Stimulated activated CD8-positive, alpha-beta memory T cell treated with anti-CD3 and anti-CD28 coated beads, Interleukin-15, amount 100 ng/mL, for 24 hours (primary cell): ENCODE data around the gene TRANK1.
"Not testable (repeated sequence)": the region's sequence is repeated elsewhere in the genome, so short reads cannot be mapped to it uniquely, and the experiment has no call there.

Experiments
- DNase-seq: peaks from one replicate; pipeline ENCODE4 v3.0.0-alpha.2; 2020; ENCODE audit warnings: low read depth

The TRANK1 gene

DNA sequence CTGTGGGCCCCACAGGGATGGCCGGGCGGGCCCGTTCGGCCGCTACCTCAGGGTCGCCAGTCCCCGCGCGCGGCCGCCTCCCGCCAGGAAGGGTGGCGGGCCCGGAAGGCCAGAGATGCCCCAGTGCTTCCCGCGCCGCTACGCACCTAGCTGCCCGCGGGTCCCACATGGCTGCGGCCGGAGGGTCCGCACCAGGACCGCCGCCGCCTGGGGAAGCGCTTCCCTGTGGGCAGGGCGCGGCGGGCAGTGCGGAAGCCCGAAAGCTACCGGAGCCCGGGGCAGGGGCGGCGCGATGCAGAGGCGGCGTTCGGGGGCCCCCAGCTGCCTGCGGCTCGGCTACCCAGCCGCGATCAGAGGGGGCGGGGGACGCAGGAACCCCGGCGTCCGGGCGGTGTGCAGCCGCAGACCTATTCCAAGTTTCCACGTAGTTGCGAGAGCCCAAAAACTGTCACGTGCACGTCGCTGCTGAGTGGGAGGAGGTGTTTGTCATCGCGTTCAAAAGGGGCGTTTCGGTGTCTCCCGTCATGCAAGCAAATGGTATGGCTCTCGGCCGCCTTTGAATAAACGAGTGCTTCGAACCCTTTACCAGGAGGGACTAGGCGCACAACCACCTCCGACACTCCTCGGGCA is at the start of gene TRANK1:
Gene TRANK1, minus strand, starts transcription at position 414 of the 630 bp plus-strand sequence. Its CDS starts 245 bp downstream, at position 169.
- DNase-seq: peak; percentile 51

DNA sequence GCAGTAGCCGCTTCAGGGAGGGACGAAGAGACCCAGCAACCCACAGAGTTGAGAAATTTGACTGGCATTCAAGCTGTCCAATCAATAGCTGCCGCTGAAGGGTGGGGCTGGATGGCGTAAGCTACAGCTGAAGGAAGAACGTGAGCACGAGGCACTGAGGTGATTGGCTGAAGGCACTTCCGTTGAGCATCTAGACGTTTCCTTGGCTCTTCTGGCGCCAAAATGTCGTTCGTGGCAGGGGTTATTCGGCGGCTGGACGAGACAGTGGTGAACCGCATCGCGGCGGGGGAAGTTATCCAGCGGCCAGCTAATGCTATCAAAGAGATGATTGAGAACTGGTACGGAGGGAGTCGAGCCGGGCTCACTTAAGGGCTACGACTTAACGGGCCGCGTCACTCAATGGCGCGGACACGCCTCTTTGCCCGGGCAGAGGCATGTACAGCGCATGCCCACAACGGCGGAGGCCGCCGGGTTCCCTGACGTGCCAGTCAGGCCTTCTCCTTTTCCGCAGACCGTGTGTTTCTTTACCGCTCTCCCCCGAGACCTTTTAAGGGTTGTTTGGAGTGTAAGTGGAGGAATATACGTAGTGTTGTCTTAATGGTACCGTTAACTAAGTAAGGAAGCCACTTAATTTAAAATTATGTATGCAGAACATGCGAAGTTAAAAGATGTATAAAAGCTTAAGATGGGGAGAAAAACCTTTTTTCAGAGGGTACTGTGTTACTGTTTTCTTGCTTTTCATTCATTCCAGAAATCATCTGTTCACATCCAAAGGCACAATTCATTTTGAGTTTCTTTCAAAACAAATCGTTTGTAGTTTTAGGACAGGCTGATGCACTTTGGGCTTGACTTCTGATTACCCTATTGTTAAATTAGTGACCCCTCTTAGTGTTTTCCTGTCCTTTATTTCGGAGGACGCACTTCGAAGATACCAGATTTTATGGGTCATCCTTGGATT is 48.8 kb upstream of the TRANK1 start, which contains the start of gene MLH1:
Gene MLH1, plus strand, starts transcription at position 193 of the 958 bp plus-strand sequence. Its CDS starts 30 bp downstream, at position 223.
- DNase-seq: peak; percentile 84

DNA sequence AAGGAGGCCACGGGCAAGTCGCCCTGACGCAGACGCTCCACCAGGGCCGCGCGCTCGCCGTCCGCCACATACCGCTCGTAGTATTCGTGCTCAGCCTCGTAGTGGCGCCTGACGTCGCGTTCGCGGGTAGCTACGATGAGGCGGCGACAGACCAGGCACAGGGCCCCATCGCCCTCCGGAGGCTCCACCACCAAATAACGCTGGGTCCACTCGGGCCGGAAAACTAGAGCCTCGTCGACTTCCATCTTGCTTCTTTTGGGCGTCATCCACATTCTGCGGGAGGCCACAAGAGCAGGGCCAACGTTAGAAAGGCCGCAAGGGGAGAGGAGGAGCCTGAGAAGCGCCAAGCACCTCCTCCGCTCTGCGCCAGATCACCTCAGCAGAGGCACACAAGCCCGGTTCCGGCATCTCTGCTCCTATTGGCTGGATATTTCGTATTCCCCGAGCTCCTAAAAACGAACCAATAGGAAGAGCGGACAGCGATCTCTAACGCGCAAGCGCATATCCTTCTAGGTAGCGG is 48.0 kb upstream of the TRANK1 start, which contains the start of gene EPM2AIP1:
Gene EPM2AIP1, minus strand, starts transcription at position 326 of the 520 bp plus-strand sequence. Its CDS starts 54 bp downstream, at position 272.
- no peak for DNase-seq

DNA sequence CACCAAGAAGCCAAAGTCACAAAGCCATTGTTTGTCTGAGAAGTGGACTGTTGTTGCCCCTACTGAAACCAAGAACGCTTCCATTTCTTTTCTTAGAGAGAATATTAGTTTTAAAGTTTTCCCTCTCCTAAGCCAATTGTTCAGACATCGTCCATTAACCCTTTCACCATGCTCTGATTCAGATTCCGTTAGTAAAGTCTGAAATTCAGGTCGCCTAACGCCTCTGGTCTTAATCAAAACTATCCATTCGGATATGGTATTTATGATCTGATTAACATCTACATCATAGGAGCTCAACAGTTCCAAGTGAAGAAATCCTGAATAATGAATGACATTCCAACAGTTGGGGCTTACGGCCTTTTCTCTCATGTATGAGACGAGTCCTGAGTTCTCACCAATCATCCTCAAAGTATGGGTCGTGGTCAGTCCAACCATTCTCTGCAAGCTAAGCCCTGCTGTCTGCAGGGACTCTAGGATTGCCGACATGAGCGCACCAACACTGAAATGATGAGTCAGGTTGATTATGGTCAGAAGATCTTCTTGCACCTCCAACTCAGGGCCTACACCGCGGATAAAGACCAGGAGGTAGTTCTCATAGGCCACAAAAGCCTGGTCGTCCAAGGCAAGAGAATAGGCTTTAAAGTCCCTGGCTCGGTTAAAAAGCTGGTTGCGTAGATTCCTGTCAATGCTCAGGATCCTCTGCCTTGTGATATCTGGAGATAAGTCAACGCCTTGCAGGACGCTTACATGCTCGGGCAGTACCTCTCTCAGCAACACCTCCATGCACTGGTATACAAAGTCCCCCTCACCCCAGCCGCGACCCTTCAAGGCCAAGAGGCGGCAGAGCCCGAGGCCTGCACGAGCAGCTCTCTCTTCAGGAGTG is 47.3 kb upstream of the TRANK1 start:
- DNase-seq: no peak

DNA sequence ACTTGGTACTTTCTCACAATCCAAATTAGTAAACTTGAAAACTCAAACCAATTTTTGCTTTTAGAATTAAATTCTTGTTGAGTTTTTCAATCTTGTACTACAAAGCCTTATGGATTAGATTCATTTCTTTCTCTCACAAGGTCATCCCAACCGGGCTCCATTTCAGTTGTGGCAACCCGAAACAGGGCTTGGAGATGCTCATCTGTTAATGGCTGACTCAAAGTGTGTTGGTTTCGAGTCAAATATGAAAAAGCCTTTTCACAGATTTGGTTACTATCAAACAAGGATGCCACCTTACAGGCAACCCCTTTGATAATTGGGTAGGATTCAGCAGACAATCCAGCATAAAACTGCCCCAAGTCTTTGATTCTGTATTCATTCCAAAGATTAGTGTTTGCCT is 46.3 kb upstream of the TRANK1 start:
- no peak for DNase-seq

DNA sequence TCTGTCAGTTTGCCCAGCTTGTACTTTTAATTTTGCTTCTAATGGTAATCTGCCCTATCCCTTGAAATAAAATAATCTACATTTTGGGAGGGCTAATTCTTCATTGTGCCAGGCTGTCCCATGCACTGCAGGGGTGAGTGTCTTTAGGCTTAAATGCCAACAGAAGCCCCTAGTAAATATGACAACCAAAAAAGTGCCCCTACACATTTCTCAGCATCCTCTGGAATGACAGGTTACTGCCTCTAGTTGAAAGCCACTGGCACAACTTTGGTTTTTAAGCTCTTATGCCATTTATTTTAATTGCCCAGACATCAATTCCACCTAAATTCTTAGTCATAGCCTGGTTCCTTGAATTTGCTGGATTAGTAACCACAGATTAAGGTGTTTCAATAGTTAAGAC is 44.7 kb upstream of the TRANK1 start:
- no peak for DNase-seq

DNA sequence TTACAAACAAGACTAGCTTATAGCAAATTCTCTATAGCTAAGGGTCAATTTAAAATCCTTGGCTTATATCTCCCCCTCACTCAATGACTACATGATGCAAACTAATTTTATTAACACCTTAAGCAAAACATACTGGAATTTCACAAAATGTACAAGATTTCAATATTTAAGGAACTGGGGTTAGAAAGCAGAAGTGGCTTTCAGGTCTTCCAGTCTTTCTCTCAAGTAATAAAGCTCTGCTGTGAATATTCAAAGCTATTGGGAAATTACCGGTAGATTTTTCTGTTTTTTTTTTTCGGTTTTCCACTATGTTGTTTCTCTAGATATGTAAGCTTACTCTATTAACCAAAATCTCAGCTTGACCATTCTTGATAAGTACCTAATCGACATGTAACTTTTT is 44.2 kb upstream of the TRANK1 start:
- no peak for DNase-seq

DNA sequence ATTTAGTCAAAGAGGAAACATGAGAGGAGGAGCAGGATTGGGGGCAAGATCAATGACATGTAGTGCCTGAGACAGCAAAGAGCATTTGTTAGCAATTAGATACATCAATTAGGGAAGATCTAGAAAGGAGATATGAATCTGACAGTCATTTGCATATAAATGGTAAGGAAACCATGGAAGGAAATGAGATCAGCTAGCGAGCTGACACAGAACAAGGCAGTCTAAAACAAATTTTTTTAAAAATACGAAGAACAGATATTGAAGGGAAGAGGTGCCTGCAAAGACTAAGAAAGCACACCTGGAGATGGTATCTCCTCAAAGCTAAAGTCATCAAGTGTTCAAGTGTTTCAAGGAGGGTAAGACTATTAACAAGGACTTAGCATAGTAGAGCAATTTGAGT is 43.5 kb upstream of the TRANK1 start:
- DNase-seq: no peak

DNA sequence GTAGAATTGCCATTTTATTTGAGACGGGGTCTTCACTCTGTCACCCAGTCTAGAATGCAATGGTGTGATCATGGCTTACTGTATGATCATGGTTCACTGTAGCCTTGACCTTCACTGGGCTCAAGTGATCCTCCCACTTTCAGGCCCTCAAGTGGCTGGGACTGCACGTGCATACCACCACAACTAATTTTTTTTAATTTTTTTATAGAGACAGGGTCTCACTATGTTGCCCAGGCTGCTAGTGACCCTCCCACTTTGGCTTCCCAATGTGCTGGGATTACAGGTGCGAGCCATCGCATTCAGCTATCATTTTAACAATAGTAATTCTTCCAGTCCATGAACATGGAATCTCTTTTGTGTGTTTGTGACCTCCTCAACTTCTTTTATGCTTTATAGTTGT is 36.2 kb upstream of the TRANK1 start:
- DNase-seq: no peak

DNA sequence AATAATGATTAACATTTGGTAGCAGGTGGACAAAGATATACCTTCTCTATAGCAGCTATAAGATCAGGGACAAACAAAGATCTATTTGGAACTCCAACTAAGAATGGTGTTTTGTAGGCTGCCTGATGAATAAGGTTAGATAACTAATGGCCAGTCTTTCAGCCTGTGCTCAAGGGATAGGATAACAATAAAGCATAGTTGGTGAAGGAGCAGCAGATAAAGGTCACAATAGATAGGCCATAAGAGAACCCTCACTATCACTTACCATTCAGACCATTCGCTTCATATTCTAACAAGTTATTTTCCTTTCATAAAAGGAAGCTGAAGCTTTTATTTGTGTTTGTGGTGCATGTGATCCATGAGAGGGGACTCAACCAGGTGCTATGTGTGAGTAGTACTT is 28.3 kb upstream of the TRANK1 start:
- no peak for DNase-seq

DNA sequence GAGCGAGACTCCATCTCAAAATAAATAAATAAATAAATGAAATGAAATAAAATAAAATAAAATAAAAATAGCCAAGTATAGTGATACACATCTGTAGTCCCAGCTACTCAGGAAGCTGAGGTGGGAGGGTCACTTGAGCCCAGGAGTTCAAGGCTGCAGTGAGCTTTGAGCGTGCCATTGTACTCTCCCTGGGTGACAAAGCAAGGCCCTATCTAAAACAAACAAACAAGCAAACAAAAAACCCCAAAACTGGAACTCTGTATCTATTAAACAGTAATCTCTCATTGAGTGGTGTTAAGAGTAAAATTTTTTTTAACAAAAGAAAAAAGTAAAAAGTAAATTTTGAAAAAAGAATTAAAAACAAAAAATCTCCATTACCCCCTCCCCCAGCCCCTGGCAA is 27.3 kb upstream of the TRANK1 start:
- DNase-seq: no peak

DNA sequence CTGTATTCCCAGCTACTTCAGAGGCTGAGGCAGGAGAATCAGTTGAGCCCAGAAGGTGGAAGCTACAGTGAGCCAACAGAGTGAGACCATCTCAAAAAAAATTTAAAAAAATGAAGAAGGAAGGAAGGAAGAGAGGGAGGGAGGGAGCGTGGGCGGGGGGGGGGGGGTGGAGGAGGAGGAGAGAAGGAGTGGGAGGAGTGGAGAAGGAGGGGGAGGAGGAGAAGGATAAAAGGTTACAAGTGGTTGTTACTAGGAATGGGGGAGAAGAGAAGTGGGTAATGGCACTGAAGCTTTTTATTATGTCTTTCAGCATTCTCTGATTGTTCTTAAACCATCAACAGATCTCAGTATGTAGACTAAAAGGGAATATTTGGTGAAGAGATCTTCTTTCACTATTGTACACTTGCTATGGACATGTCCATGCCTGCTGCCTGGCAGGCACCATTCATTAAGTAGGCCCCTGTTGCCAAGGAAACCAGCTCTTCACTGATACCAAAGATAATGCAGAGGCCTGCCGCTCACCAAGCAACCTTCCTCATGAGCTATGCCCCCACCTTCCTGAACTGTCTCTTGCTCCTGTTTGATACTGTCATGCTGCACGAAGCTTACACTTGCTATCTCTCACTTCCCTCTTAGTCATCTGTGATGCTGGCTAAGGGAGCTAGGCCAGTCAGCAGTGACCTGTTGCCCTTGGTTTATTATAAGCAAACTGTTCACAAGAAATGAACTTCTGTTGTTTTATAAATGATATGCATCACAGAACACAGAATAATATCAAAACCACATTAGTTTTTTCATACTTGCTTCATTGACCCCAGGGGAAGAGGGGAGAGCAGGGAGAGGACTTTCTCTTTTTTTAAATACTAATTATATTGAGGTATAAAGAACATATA is 24.9 kb upstream of the TRANK1 start:
- DNase-seq: no peak

DNA sequence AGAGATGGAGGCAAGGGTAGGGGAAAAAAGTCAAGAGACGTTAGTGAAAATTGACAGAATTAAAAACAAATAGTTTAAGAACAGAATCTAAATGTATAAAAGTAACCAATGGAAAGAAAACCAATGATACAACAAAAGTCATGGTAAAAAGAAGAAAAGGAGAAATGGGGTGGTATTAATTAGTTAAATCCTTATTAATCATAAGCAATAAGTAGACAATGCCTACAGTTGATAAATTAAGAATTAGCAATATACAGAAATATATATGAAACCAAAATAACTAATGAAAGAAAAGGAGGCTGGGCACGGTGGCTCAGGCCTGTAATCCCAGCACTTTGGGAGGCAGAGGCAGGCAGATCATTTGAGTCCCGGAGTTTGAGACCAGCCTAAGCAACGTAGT is 24.2 kb upstream of the TRANK1 start:
- no peak for DNase-seq

DNA sequence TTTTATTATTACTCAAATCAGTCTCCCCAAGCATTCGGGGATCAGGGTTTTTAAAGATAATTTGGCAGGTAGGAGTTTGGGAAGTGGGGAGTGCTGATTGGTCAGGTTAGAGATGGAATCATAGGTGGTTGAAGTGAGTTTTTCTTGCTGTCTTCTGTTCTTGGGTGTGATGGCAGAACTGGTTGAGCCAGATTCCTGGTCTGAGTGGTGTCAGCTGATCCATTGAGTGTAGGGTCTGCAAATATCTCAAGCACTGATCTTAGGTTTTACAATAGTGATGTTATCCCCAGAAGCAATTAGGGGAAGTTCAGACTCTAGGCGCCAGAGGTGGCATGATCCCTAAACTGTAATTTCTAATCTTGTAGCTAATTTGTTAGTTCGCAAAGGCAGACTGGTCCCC is 20.6 kb upstream of the TRANK1 start:
- no peak for DNase-seq

DNA sequence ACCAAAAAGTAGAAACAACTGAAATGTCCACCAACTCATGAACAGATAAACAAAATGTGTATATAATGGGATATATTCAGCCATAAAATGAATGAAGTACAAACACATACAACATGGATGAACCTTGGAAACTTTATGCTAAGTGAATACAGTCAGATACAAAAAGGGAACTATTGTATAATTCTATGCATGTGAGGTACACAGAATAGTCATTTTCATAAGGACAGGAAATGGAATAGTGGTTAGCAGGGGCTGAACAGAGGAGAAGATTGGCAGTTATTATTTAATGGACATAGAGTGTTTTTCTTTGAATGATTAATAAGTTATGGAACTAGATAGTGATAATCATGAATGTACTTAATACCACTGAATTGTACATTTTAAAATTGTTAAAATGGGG is 20.0 kb upstream of the TRANK1 start:
- DNase-seq: no peak

DNA sequence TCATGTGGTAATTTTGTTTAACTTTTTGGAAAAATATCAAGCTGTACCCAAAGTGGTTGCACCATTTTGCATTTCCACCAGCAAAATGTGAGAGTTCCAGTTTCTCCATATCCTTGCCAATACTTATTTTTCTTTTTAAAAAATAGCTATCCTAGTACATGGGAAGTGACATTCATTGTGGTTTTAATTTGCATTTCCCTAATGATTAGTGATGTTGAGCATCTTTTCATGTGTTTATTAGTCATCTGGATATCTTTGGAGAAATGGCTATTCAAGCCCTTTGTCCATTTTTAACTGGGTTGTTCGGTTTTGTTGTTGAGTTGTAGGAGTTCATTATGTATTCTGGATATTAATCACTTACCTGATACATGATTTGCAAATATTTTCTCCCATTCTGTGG is 19.5 kb upstream of the TRANK1 start:
- DNase-seq: no peak

DNA sequence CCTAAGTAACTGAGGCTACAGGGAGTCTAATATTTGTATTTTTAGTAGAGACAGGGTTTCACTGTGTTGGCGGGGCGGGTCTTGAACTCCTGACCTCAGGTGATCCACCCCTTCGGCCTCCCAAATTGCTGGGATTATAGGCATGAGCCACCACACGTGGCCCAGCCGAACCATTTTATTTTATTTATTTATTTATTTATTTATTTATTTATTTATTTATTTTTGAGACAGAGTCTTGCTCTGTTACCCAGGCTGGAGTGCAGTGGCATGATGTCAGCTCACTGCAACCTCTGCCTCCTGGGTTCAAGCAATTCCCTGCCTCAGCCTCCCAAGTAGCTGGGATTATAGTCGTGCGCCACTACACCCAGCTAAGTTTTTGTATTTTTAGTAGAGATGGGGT is 18.2 kb upstream of the TRANK1 start:
- DNase-seq: not testable (repeated sequence)

DNA sequence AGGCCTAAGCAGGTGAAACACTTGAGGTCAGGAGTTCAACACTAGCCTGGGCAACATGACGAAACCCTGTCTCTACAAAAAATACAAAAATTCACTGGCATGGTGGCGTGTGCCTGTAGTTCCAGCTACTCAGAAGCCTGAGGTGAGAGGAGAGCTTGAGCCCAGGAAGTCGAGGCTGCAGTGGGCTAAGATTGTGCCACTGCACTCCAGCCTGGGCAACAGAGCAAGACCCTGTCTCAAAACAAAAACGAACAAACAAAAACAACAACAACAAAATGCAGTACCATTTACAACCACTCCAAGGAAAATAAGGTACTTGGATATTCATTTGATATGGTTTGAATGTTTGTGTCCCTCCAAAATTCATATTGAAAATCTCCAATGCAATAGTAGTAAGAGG is 15.6 kb upstream of the TRANK1 start:
- DNase-seq: no peak

DNA sequence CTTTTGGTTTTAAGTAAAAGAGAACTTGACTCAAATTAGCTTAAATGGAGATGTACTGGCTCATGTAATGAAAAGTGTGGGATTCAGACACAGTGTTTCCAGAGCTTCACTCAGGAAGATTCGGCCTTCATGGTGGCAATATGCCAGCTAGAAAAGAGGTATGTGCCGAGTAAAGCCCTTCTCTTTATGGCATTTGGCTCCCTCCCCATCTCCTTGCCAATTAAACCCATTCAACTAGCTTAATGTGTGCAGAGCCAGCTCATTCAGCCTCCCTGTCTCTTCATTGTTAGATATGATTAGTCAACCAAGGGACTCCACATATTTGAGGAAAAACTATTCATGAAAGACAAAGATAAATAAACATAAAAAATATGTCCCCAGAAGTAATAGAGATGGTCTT is 15.0 kb upstream of the TRANK1 start:
- DNase-seq: no peak

DNA sequence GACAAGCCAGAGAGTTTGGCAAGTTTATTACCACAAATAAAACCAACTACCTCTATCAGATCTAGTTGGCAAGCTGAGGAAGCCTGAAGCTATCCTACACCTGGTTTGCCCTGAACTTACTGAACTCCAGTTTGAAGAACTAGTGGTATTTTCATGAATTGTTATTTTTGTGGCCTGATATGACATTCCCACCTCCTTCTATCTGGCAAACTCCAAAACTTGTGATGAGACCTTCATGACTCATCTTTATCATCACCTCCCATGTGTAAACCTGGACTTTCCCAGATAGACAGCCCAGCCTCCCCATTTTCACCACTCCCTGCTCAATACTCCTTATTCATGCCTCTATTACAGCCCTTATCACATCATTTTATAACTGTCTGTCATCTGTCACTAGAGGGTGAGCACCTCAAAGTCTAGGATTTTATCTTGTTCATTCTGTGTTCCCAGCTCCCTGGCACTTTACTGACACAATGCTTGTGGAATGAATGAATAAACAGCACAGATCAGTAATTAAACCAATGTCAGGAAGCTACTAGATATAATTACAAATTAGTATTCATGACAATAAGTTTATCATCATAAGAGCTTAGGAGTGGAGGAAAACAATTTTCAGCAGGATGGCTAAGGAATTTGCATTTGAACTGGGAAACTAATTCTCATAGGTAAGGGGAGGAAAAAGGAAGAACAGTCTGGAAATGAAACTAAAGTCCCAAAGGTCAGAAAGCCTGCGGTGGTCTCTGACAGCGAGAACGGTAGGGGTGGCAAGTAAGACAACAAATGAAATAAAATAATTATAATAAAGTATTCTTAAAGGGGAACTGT is 13.2 kb upstream of the TRANK1 start:
- no peak for DNase-seq
